Left lung (tissue), 10 donors: ENCODE data around the gene DENND5B. TPM values are rescaled to one million over a fixed set of nuclear protein-coding genes. Genes with fewer than 3 reads are reported as not detected.

Source experiments
- ATAC-seq: fragments of 200-7000 bp; cut with Tn5 transposase; one replicate; pipeline ENCODE4 v1.9.1; 2020; ENCODE audit warnings: moderate library complexity
- DNase-seq, 4 donors: peaks; one replicate each; pipeline ENCODE4 v3.0.0-alpha.2; 2013 to 2020
- H3K27ac ChIP-seq, 2 donors: fragments of 200-600 bp; sonication (generic) in 1 of 2; one replicate each; pipeline versions ENCODE4 v1.5.0 to v1.8.0; 2020 to 2021
- H3K27me3 ChIP-seq, 2 donors: fragments of 200-600 bp; sonication (generic) in 1 of 2; one replicate each; pipeline versions ENCODE4 v1.5.0 to v1.8.0; 2020 to 2021
- H3K36me3 ChIP-seq, 2 donors: fragments of 200-600 bp; sonication (generic) in 1 of 2; one replicate each; pipeline versions ENCODE4 v1.5.0 to v1.8.0; 2020 to 2021
- H3K4me1 ChIP-seq, 2 donors: fragments of 200-600 bp; one replicate each; pipeline ENCODE4 v1.8.0; 2021
- H3K4me3 ChIP-seq, 2 donors: fragments of 200-600 bp; sonication (generic) in 1 of 2; one replicate each; pipeline versions ENCODE4 v1.5.0 to v1.8.0; 2020 to 2021; ENCODE audit warnings: mild to moderate bottlenecking in 1 of 2
- H3K9me3 ChIP-seq, 2 donors: fragments of 200-600 bp; sonication (generic) in 1 of 2; one replicate each; pipeline versions ENCODE4 v1.5.0 to v1.8.0; 2020 to 2021
- CTCF ChIP-seq, 2 donors: fragments of 200-600 bp; sonication (generic) in 1 of 2; IDR thresholded peaks; one replicate each; pipeline versions ENCODE4 v1.5.0 to v1.8.0; 2021; ENCODE audit warnings: antibody characterized with exemption in 2 of 2
- intact Hi-C, 2 donors: fragments of 100-400 bp; cut with DNase I; formaldehyde crosslinking; loops; one replicate each; pipeline versions ENCODE4 v1.11.2 to v1.14.2; 2022
- polyA plus RNA-seq, 6 donors: library from polyadenylated mRNA; unstranded; fragments of 120-200 nt; gene quantifications; one replicate each; pipeline ENCODE4 v1.2.1, GENCODE V29; 2013; ENCODE audit not compliant: insufficient read length in 6 of 6
- total RNA-seq, 2 donors: library from RNA; stranded (reverse); fragmentation: NEBNext Ultra II Directional; extraction: Animal tissue kit (Norgen Biotek cat#: 25700); gene quantifications; one replicate each; pipeline ENCODE4 v1.2.1, GENCODE V29; 2021
- donor health status: DM: no; HTN: yes; CAD: no.
- donor health status: DM: no; HTN: no; CAD: no.

DENND5B gene
- total and polyA plus RNA-seq, 8 donors = 4.4 to 11.3 (median 8.7) TPM

- Histone ChIP-seq H3K4me1 (no peaks in the 10 kb centered on the region), H3K27me3 (no peaks in the 10 kb centered on the region), H3K4me3 (no peak overlapping the region), H3K27ac (no peak overlapping the region), H3K9me3 (no peaks in the 10 kb centered on the region), H3K36me3 (no peaks in the 10 kb centered on the region)
- intact Hi-C loops = no loop called here
- no peak for TF ChIP-seq CTCF (IDR thresholded peaks at IDR 0.05)
- DNase-seq (no peak), ATAC-seq (no peak)
Measured at GRCh38 chr12:31482816-31483215, 108.1 kb downstream of the DENND5B start.

- no peak overlapping the region for H3K4me3 ChIP-seq
- H3K9me3 ChIP-seq = no peaks in the 10 kb centered on the region
- H3K4me1 ChIP-seq = no peaks in the 10 kb centered on the region
- intact Hi-C loops = no loop called here
- H3K36me3 ChIP-seq = no peaks in the 10 kb centered on the region
- H3K27me3 ChIP-seq = no peaks in the 10 kb centered on the region
- no peak for TF ChIP-seq CTCF (IDR thresholded peaks at IDR 0.05)
- DNase-seq = no peak
- no peak overlapping the region for H3K27ac ChIP-seq
- no peak for ATAC-seq
Measured at GRCh38 chr12:31481415-31481814, 109.5 kb downstream of the DENND5B start.

- intact Hi-C loops = no loop called here
- TF ChIP-seq CTCF (IDR thresholded peaks at IDR 0.05) = no peak
Measured at GRCh38 chr12:31479516-31480210, 111.3 kb downstream of the DENND5B start.

GRCh38 chr12:31478898-31479297, 112.0 kb downstream of the DENND5B start:
- ATAC-seq = no peak
- Histone ChIP-seq H3K27me3 (no peaks in the 10 kb centered on the region), H3K4me3 (no peak overlapping the region), H3K9me3 (no peaks in the 10 kb centered on the region), H3K36me3 (no peaks in the 10 kb centered on the region), H3K4me1 (no peaks in the 10 kb centered on the region), H3K27ac (no peak overlapping the region)
- no peak for TF ChIP-seq CTCF (IDR thresholded peaks at IDR 0.05)
- intact Hi-C loops = no loop called here
- no peak for DNase-seq

More at GRCh38 chr12:31479516-31480210, 111.3 kb downstream of the DENND5B start:
- no peak for ATAC-seq
- no peaks in the 10 kb centered on the region for H3K36me3 ChIP-seq
- H3K4me3 ChIP-seq = no peak overlapping the region
- H3K4me1 ChIP-seq = no peaks in the 10 kb centered on the region
- no peak for DNase-seq
- no peak overlapping the region for H3K27ac ChIP-seq
- no peaks in the 10 kb centered on the region for H3K9me3 ChIP-seq
- H3K27me3 ChIP-seq = no peaks in the 10 kb centered on the region

- H3K4me1 ChIP-seq = no peaks in the 10 kb centered on the region
- no peak overlapping the region for H3K27ac ChIP-seq
- H3K36me3 ChIP-seq = no peaks in the 10 kb centered on the region
- no peak overlapping the region for H3K4me3 ChIP-seq
- no peaks in the 10 kb centered on the region for H3K9me3 ChIP-seq
- intact Hi-C loops = no loop called here
- DNase-seq (no peak), ATAC-seq (no peak)
- no peak for TF ChIP-seq CTCF (IDR thresholded peaks at IDR 0.05)
- H3K27me3 ChIP-seq = no peaks in the 10 kb centered on the region
Measured at GRCh38 chr12:31478425-31478824, 112.5 kb downstream of the DENND5B start.
